DND-41 (cell line): ENCODE measurements around the gene KRTAP3-2.
"Not testable (repeated sequence)": the region's sequence is repeated elsewhere in the genome, so short reads cannot be mapped to it uniquely, and the experiment has no call there.

ENCODE experiments used
- ATAC-seq: fragments of 200-7000 bp; cut with Tn5 transposase; 3 replicates; pipeline ENCODE4 v1.9.1; 2021; ENCODE audit warnings: low read depth; ENCODE audit not compliant: insufficient read depth
- DNase-seq: peaks from one replicate; pipeline ENCODE4 v3.0.0-alpha.2; 2020
- H2AFZ ChIP-seq: 2 replicates; pipeline ENCODE4 v1.6.0; 2012; ENCODE audit warnings: low read depth, low read length
- H3K27ac ChIP-seq: 2 replicates; pipeline ENCODE4 v1.5.1; 2012; ENCODE audit warnings: low read length, inconsistent platforms
- H3K27me3 ChIP-seq: fragments of 200-600 bp; sonication (generic); 2 replicates; pipeline ENCODE4 v1.6.0; 2012; ENCODE audit warnings: low read length, mild to moderate bottlenecking, inconsistent platforms; ENCODE audit not compliant: insufficient read depth, poor library complexity
- H3K36me3 ChIP-seq: 2 replicates; pipeline ENCODE4 v1.5.1; 2012; ENCODE audit warnings: low read length, inconsistent platforms; ENCODE audit not compliant: insufficient read depth
- H3K4me1 ChIP-seq: 2 replicates; pipeline ENCODE4 v1.5.1; 2012; ENCODE audit warnings: mild to moderate bottlenecking, low read length; ENCODE audit not compliant: insufficient read depth
- H3K4me2 ChIP-seq: 2 replicates; pipeline ENCODE4 v1.6.0; 2012; ENCODE audit warnings: mild to moderate bottlenecking, moderate library complexity, low read length, inconsistent platforms; ENCODE audit not compliant: insufficient read depth
- H3K4me3 ChIP-seq, 2 experiments: fragments of 200-600 bp in 1 of 2; shearing (Covaris generic) in 1 of 2; 2 replicates each; pipeline ENCODE4 v1.5.1; 2012 to 2016; ENCODE audit warnings: inconsistent platforms in 2 of 2, low read length in 2 of 2, mild to moderate bottlenecking in 2 of 2, low read depth in 1 of 2, moderate library complexity in 1 of 2
- H3K79me2 ChIP-seq: 2 replicates; pipeline ENCODE4 v1.6.0; 2012; ENCODE audit warnings: low read length, inconsistent platforms; ENCODE audit not compliant: insufficient read depth
- H3K9ac ChIP-seq: 2 replicates; pipeline ENCODE4 v1.6.0; 2012; ENCODE audit warnings: low read depth, mild to moderate bottlenecking, inconsistent platforms, low read length, moderate library complexity
- H3K9me3 ChIP-seq: 2 replicates; pipeline ENCODE4 v1.5.1; 2012; ENCODE audit warnings: low read length, moderate library complexity, mild to moderate bottlenecking, inconsistent platforms; ENCODE audit not compliant: insufficient read depth, severe bottlenecking
- H4K20me1 ChIP-seq: 2 replicates; pipeline ENCODE4 v1.6.0; 2012; ENCODE audit warnings: low read length; ENCODE audit not compliant: insufficient read depth
- EZH2 ChIP-seq: IDR thresholded peaks from 3 replicates; pipeline ENCODE4 v1.6.1; 2012; ENCODE audit warnings: borderline replicate concordance, low read depth, mild to moderate bottlenecking, moderate library complexity, low read length, inconsistent platforms; ENCODE audit not compliant: severe bottlenecking
- TF ChIP-seq, protein P1 (sequence below): IDR thresholded peaks from 2 replicates; pipeline ENCODE4 v1.5.1; 2012; ENCODE audit warnings: borderline replicate concordance, low read length, moderate library complexity, mild to moderate bottlenecking; ENCODE audit not compliant: poor library complexity, severe bottlenecking; ENCODE audit errors: extremely low read depth

Gene KRTAP3-2

DNA sequence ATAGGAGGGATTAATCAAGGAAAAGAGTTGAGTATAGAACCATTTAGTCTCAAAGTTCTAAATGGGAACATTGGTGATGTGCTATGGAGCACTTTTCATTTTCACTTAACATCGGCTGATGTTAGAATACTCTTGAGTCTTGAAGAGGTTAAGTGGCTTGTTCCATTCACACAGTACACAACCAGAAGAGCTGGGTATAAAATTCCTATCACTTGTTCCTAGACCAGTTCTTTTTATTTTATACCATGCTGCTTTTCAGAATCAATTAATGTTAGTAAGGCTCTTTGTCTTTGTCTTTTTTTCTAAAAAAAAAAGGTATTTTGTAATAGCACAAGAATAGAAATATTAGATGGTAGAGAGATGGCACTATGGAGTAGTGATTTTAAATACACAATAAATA, 43.2 kb upstream of the KRTAP3-2 start:
- H3K9me3 ChIP-seq, result peaks cover 2% of the 10 kb centered on the region
- H4K20me1 ChIP-seq, result no peaks in the 10 kb centered on the region
- no peak overlapping the region for H2AFZ ChIP-seq
- no peak overlapping the region for H3K4me2 ChIP-seq
- H3K9ac ChIP-seq, result no peak overlapping the region
- no peak for TF ChIP-seq EZH2
- TF ChIP-seq, protein P1, sequence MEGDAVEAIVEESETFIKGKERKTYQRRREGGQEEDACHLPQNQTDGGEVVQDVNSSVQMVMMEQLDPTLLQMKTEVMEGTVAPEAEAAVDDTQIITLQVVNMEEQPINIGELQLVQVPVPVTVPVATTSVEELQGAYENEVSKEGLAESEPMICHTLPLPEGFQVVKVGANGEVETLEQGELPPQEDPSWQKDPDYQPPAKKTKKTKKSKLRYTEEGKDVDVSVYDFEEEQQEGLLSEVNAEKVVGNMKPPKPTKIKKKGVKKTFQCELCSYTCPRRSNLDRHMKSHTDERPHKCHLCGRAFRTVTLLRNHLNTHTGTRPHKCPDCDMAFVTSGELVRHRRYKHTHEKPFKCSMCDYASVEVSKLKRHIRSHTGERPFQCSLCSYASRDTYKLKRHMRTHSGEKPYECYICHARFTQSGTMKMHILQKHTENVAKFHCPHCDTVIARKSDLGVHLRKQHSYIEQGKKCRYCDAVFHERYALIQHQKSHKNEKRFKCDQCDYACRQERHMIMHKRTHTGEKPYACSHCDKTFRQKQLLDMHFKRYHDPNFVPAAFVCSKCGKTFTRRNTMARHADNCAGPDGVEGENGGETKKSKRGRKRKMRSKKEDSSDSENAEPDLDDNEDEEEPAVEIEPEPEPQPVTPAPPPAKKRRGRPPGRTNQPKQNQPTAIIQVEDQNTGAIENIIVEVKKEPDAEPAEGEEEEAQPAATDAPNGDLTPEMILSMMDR, result no peak
- no peaks in the 10 kb centered on the region for H3K36me3 ChIP-seq
- peaks cover 6% of the 10 kb centered on the region for H3K27me3 ChIP-seq
- H3K4me1 ChIP-seq, result no peaks in the 10 kb centered on the region
- ATAC-seq (no peak), DNase-seq (no peak)
- H3K4me3 ChIP-seq, result no peak overlapping the region
- no peak overlapping the region for H3K27ac ChIP-seq
- H3K79me2 ChIP-seq, result no peaks in the 10 kb centered on the region

DNA sequence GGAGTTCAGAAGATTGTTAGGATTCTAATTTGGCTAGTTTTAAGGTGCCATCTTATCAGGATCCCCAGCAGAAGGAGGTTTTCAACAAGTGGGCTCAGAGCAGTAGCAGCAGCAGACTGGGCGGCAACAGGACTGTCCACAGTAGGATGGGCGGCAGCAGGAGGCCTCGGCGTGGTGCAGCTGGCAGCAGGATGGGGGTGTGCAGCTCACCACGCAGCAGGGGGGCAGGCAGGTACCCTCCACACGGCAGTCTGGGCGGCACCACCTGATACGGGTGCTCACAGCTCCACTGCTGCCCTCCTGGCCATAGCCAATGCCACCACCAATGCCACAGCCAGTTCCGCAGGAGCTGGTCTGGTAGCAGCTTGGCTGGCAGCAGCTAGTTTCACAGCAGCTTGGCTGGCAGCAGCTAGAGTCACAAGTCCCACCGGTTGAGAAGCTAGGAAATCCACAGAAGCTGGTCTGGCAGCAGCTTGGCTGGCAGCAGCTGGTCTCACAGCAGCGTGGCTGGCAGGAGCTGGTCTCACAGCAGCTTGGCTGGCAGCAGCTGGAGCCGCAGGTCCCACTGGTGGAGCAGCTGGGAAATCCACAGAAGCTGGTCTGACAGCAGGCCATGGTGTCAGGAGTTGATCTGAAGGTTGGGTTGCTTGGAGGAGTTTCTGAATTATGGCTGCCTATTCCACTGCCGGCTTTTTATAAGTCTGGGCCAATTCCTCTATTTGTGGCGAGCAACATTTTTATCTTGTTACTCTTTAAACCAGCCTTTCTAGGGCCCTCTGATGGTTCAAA, 41.3 kb upstream of the KRTAP3-2 start, which contains the start of gene KRTAP1-1:
Gene KRTAP1-1 (minus strand): TSS at position 668 of the 789 bp plus-strand sequence. CDS start 53 bp downstream, at position 615.
- H2AFZ ChIP-seq, H3K36me3 ChIP-seq, ATAC-seq, H3K9ac ChIP-seq, H3K4me3 ChIP-seq, H3K79me2 ChIP-seq, DNase-seq, H3K4me1 ChIP-seq, H3K27me3 ChIP-seq, H3K4me2 ChIP-seq, H3K9me3 ChIP-seq, H4K20me1 ChIP-seq, H3K27ac ChIP-seq: not testable (repeated sequence)

GRCh38 chr17:41037853-41038350, 38.2 kb upstream of the KRTAP3-2 start:
- Histone ChIP-seq H3K4me2 (no peak overlapping the region), H3K27ac (no peak overlapping the region), H3K9ac (no peak overlapping the region), H3K36me3 (no peaks in the 10 kb centered on the region), H3K4me1 (no peaks in the 10 kb centered on the region), H3K79me2 (no peaks in the 10 kb centered on the region), H4K20me1 (no peaks in the 10 kb centered on the region), H3K27me3 (peaks cover 9% of the 10 kb centered on the region), H2AFZ (no peak overlapping the region), H3K9me3 (peaks cover 2% of the 10 kb centered on the region), H3K4me3 (no peak overlapping the region)
- ATAC-seq (no peak), DNase-seq (no peak)
- no peak for TF ChIP-seq EZH2
- TF ChIP-seq, protein P1, result no peak

GRCh38 chr17:41034346-41034935, 34.7 kb upstream of the KRTAP3-2 start, which contains the start of gene KRTAP1-3:
TSS of gene KRTAP1-3 (minus strand) at chr17:41034874. CDS start at chr17:41034821, 53 bp downstream.
- H3K27me3 ChIP-seq, DNase-seq, ATAC-seq: not testable (repeated sequence)

More at GRCh38 chr17:41034346-41034935, 34.7 kb upstream of the KRTAP3-2 start, which contains the start of gene KRTAP1-3:
- not testable (repeated sequence) for H3K79me2 ChIP-seq, H3K9me3 ChIP-seq, H4K20me1 ChIP-seq, H3K9ac ChIP-seq, H2AFZ ChIP-seq, H3K4me2 ChIP-seq, H3K4me1 ChIP-seq, H3K36me3 ChIP-seq, H3K27ac ChIP-seq, H3K4me3 ChIP-seq
